ENCODE measurements around the gene CHN2. TPM values are rescaled to one million over a fixed set of nuclear protein-coding genes. Genes with fewer than 3 reads are reported as not detected.

The CHN2 gene
- total RNA-seq, 1 experiment from 2014 or later, result 5.1 TPM

DNA sequence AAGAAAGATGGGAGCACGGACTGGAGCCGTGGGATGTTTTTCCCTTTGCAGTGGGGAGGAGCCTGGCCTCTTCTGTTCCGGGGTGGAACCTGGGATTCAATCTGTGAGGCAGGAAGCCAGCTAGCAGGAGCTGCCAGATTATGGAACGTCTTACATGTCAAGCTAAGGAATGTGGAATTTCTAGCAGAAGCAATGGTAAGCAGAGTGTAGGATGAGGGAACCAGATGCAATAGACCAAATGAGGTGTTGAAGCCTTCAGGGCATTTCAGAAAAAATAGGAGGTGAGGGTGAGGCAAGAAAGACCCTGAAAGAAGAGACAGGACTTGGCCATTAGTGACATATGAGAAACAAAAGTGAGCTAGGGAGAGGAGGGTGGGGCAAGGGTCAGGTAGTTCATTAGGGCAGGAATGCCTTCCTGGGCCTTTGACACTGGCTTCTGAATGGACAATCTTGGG is 105.5 kb downstream of the CHN2 start:
- DNase-seq (ENCODE audit: unreplicated experiment), result no peak
- no TSS peak for BruUV-seq (replicated peaks)
- TF ChIP-seq, protein P1, sequence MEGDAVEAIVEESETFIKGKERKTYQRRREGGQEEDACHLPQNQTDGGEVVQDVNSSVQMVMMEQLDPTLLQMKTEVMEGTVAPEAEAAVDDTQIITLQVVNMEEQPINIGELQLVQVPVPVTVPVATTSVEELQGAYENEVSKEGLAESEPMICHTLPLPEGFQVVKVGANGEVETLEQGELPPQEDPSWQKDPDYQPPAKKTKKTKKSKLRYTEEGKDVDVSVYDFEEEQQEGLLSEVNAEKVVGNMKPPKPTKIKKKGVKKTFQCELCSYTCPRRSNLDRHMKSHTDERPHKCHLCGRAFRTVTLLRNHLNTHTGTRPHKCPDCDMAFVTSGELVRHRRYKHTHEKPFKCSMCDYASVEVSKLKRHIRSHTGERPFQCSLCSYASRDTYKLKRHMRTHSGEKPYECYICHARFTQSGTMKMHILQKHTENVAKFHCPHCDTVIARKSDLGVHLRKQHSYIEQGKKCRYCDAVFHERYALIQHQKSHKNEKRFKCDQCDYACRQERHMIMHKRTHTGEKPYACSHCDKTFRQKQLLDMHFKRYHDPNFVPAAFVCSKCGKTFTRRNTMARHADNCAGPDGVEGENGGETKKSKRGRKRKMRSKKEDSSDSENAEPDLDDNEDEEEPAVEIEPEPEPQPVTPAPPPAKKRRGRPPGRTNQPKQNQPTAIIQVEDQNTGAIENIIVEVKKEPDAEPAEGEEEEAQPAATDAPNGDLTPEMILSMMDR (IDR thresholded peaks at IDR 0.05; ENCODE audit: unreplicated experiment), result no peak
- peak overlapping the region; percentile 13 for H3K27ac Mint-ChIP-seq (ENCODE audit: low read depth, unreplicated experiment)
- H3K4me3 Mint-ChIP-seq (ENCODE audit: unreplicated experiment), result no peak overlapping the region
- intact Hi-C loops (cut with micrococcal nuclease), result no loop called here
- POLR2A ChIA-PET, result interaction anchor here (1.0 to 2.6 kb wide), 3 partner anchors 12 to 16 kb away, joined by 3 to 13 read pairs (median 4); no protein-coding TSS in a partner anchor
- no peaks in the 10 kb centered on the region for H3K36me3 Mint-ChIP-seq (ENCODE audit: insufficient read depth, unreplicated experiment)
- CTCF ChIA-PET, result interaction anchor here (0.8 to 1.8 kb wide), 5 partner anchors 78 to 378 kb away, joined by 3 to 7 read pairs (median 3); no protein-coding TSS in a partner anchor
- peaks cover 26% of the 10 kb centered on the region for H3K4me1 Mint-ChIP-seq (ENCODE audit: insufficient read depth, unreplicated experiment)
- H3K9me3 Mint-ChIP-seq (ENCODE audit: unreplicated experiment), result no peaks in the 10 kb centered on the region
- H3K27me3 Mint-ChIP-seq (ENCODE audit: insufficient read depth, unreplicated experiment), result no peaks in the 10 kb centered on the region

GRCh38 chr7:29300649-29301048 is 106.1 kb downstream of the CHN2 start:
- ChIA-PET POLR2A (interaction anchor here (0.6 to 2.6 kb wide), 7 partner anchors 13 to 680 kb away, joined by 3 to 13 read pairs (median 3); no protein-coding TSS in a partner anchor), CTCF (interaction anchor here (0.7 to 1.8 kb wide), 5 partner anchors 57 to 378 kb away, joined by 3 to 7 read pairs (median 3); no protein-coding TSS in a partner anchor)
- no peaks in the 10 kb centered on the region for H3K27me3 Mint-ChIP-seq (ENCODE audit: insufficient read depth, unreplicated experiment)
- no peak for DNase-seq (ENCODE audit: unreplicated experiment)
- H3K9me3 Mint-ChIP-seq (ENCODE audit: unreplicated experiment), result no peaks in the 10 kb centered on the region
- H3K4me1 Mint-ChIP-seq (ENCODE audit: insufficient read depth, unreplicated experiment), result peaks cover 27% of the 10 kb centered on the region
- no TSS peak for BruUV-seq (replicated peaks)
- TF ChIP-seq, protein P1 (IDR thresholded peaks at IDR 0.05; ENCODE audit: unreplicated experiment), result no peak
- intact Hi-C loops (cut with micrococcal nuclease), result no loop called here
- no peak overlapping the region for H3K4me3 Mint-ChIP-seq (ENCODE audit: unreplicated experiment)
- no peak overlapping the region for H3K27ac Mint-ChIP-seq (ENCODE audit: low read depth, unreplicated experiment)
- no peaks in the 10 kb centered on the region for H3K36me3 Mint-ChIP-seq (ENCODE audit: insufficient read depth, unreplicated experiment)

DNA sequence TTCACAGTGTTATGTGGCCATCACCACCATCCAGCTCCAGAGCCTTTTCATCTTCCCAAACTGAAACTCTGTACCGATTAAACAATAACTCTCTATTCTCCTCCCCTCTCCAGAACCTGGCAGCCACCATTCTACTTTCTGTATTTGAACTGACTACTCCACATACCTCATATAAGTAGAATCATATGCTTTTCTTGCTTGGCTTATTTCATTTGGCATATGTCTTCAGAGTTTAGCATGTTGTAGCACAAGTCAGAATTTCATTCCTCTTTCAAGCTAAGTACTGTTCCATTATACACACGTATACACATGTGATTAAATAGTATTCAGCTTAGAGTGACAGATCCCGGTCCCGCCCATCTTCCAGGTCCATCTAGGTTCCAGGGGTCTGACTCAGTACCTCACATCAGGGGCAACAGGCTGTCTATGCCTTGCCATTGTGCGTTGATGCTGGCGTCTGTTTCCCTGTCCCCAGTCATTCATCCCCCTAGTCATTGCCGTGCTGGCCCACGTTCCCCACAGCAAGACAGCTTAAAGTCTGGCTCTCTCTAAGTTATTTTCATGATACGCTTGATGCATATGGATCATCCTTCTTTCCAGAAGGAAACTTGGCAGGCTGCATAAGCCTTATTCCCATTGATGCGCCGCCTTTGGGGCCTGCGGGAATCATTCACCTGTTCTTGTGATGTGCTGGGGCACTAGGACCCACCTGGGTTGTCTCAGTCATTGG is 108.3 kb downstream of the CHN2 start:
- DNase-seq (ENCODE audit: unreplicated experiment), result no peak
- CTCF ChIA-PET, result interaction anchor here (0.6 kb wide), 2 partner anchors 51 to 65 kb away, joined by 3 to 4 read pairs; no protein-coding TSS in a partner anchor
- no TSS peak for BruUV-seq (replicated peaks)
- no peaks in the 10 kb centered on the region for H3K36me3 Mint-ChIP-seq (ENCODE audit: insufficient read depth, unreplicated experiment)
- H3K4me3 Mint-ChIP-seq (ENCODE audit: unreplicated experiment), result no peak overlapping the region
- H3K4me1 Mint-ChIP-seq (ENCODE audit: insufficient read depth, unreplicated experiment), result peaks cover 39% of the 10 kb centered on the region
- intact Hi-C loops (cut with micrococcal nuclease), result no loop called here
- H3K9me3 Mint-ChIP-seq (ENCODE audit: unreplicated experiment), result no peaks in the 10 kb centered on the region
- TF ChIP-seq, protein P1 (IDR thresholded peaks at IDR 0.05; ENCODE audit: unreplicated experiment), result no peak
- H3K27ac Mint-ChIP-seq (ENCODE audit: low read depth, unreplicated experiment), result no peak overlapping the region
- POLR2A ChIA-PET, result no interaction called here
- no peaks in the 10 kb centered on the region for H3K27me3 Mint-ChIP-seq (ENCODE audit: insufficient read depth, unreplicated experiment)

- no peaks in the 10 kb centered on the region for H3K36me3 Mint-ChIP-seq (ENCODE audit: insufficient read depth, unreplicated experiment)
- H3K27ac Mint-ChIP-seq (ENCODE audit: low read depth, unreplicated experiment), result no peak overlapping the region
- intact Hi-C loops (cut with micrococcal nuclease), result no loop called here
- POLR2A ChIA-PET, result interaction anchor here (0.7 to 1.3 kb wide), 3 partner anchors 23 to 39 kb away, joined by 3 to 4 read pairs (median 4); no protein-coding TSS in a partner anchor
- CTCF ChIA-PET, result interaction anchor here (0.6 to 1.7 kb wide), 4 partner anchors 15 to 383 kb away, joined by 3 to 4 read pairs (median 3); no protein-coding TSS in a partner anchor
- no peaks in the 10 kb centered on the region for H3K9me3 Mint-ChIP-seq (ENCODE audit: unreplicated experiment)
- H3K27me3 Mint-ChIP-seq (ENCODE audit: insufficient read depth, unreplicated experiment), result no peaks in the 10 kb centered on the region
- no peak overlapping the region for H3K4me3 Mint-ChIP-seq (ENCODE audit: unreplicated experiment)
- peaks cover 42% of the 10 kb centered on the region for H3K4me1 Mint-ChIP-seq (ENCODE audit: insufficient read depth, unreplicated experiment)
- BruUV-seq (replicated peaks), result no TSS peak
- TF ChIP-seq, protein P1 (IDR thresholded peaks at IDR 0.05; ENCODE audit: unreplicated experiment), result no peak
- peak; percentile 21 for DNase-seq (ENCODE audit: unreplicated experiment)
Observed at GRCh38 chr7:29304756-29305155, 110.2 kb downstream of the CHN2 start.
